ENCODE measurements around the gene SLC16A6. TPM values are rescaled to one million over a fixed set of nuclear protein-coding genes. Genes with fewer than 3 reads are reported as not detected.
"Not testable (repeated sequence)": the region's sequence is repeated elsewhere in the genome, so short reads cannot be mapped to it uniquely, and the experiment has no call there.

The SLC16A6 gene
- total RNA-seq, 1 experiment from 2014 or later = 4.8 TPM

DNA sequence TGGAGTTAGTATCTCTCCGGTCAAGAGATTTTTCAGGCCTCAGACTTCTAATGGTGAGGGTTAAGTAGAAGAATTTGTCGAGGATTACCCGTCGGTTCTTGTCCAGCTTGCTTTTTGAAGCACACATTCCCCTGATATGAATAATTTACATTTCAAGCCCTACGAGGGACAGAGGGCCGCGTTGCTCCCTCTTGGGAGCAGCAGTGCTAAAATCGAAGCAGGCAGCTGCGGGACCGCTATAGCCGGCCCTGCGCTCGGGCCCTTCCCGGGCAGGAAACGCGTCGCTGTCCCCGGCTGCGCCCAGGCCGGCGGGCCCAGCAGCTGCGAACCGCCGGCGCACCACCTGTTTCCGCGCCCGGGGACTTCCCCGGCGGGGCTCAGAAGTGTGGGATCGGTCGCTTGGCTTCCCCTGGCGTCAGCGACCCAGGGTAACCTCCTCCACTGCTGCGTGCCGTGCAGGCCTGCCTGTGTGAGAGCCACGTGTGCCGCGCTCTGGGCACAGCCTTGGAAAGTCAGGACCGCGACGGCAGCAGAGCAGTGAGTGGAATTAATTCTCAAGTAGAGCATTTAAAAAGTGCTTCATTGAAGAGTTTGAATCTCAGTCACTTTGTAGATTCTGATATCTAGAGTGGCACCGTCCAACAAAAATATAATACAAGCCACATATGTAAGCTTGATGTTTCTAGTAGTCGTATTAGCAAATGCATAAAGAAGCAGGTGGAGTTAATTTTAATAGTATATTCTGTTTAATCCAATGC, 31.9 kb downstream of the SLC16A6 start:
- Histone ChIP-seq H3K27ac (ENCODE audit: low read depth, low read length) (peak overlapping the region; percentile 34), H3K36me3 (ENCODE audit: control insufficient read depth in 1 of 2, insufficient read depth in 2 of 2, low read length in 2 of 2) (peaks cover 15 to 16% of the 10 kb centered on the region in 2 experiments), H3K4me2 (ENCODE audit: low read length) (peak overlapping the region; percentile 70), H2AFZ (ENCODE audit: low read depth, low read length, poor library complexity, severe bottlenecking) (peak overlapping the region; percentile 62), H3K4me3 (replicated peaks in 1 of 2; ENCODE audit: low read depth in 1 of 2, low read length in 2 of 2) (peak overlapping the region; percentile 18 to 38), H3K4me1 (ENCODE audit: control insufficient read depth in 1 of 2, insufficient read depth in 2 of 2, low read length in 2 of 2) (peaks cover 5 to 33% of the 10 kb centered on the region in 2 experiments; a peak in 3 of 4 replicates), H3K9ac (ENCODE audit: low read length) (peak overlapping the region; percentile 60)
- DNase-seq (ENCODE audit: low read depth, low spot score); RAD21 ChIA-PET (ENCODE audit: low non-redundant PET in 1 of 2, low total read pairs in 2 of 2, uncharacterized antibody in 2 of 2, unreplicated experiment in 2 of 2); BruUV-seq (replicated peaks); H4K20me1 ChIP-seq (ENCODE audit: insufficient read depth); H3K9me2 ChIP-seq (ENCODE audit: insufficient read depth); H3K79me2 ChIP-seq (ENCODE audit: insufficient read depth, low read length); H3K9me3 ChIP-seq (ENCODE audit: control insufficient read depth in 1 of 2, insufficient read depth in 1 of 2, low read depth in 1 of 2, low read length in 2 of 2); intact Hi-C loops (cut with micrococcal nuclease); H3K27me3 ChIP-seq (ENCODE audit: insufficient read depth, low read length): not testable (repeated sequence)
- POLR2A ChIA-PET = interaction anchor here (1.8 kb wide), 1 partner anchor 12 kb away, joined by 6 read pairs; the partner anchor contains the start of gene AMZ2
- ATAC-seq = peak; percentile 84
- CTCF ChIA-PET = interaction anchor here (8.9 kb wide), 1 partner anchor 175 kb away, joined by 79 read pairs; no protein-coding TSS in a partner anchor
- peak; percentile 95 for TF ChIP-seq ZFX (IDR thresholded peaks at IDR 0.05)
- TF ChIP-seq POLR2AphosphoS5 (IDR thresholded peaks at IDR 0.05; ENCODE audit: low read depth, low read length) = peak; percentile 48
- peak; percentile 89 for TF ChIP-seq MAX (IDR thresholded peaks at IDR 0.05)

- H3K4me1 ChIP-seq (ENCODE audit: control insufficient read depth in 1 of 2, insufficient read depth in 2 of 2, low read length in 2 of 2) = peaks cover 5 to 25% of the 10 kb centered on the region in 2 experiments; a peak in 3 of 4 replicates
- intact Hi-C loops (cut with micrococcal nuclease) = no loop called here
- CTCF ChIA-PET = no interaction called here
- H3K79me2 ChIP-seq (ENCODE audit: insufficient read depth, low read length) = no peaks in the 10 kb centered on the region
- no peak overlapping the region for H3K4me3 ChIP-seq (replicated peaks in 1 of 2; ENCODE audit: low read depth in 1 of 2, low read length in 2 of 2)
- no peak overlapping the region for H3K4me2 ChIP-seq (ENCODE audit: low read length)
- H3K9me2 ChIP-seq (ENCODE audit: insufficient read depth) = no peaks in the 10 kb centered on the region
- RAD21 ChIA-PET (ENCODE audit: low non-redundant PET in 1 of 2, low total read pairs in 2 of 2, uncharacterized antibody in 2 of 2, unreplicated experiment in 2 of 2) = no interaction called here
- H4K20me1 ChIP-seq (ENCODE audit: insufficient read depth) = no peaks in the 10 kb centered on the region
- H3K27me3 ChIP-seq (ENCODE audit: insufficient read depth, low read length) = no peaks in the 10 kb centered on the region
- no peak overlapping the region for H3K27ac ChIP-seq (ENCODE audit: low read depth, low read length)
- no peak overlapping the region for H3K9ac ChIP-seq (ENCODE audit: low read length)
- H3K36me3 ChIP-seq (ENCODE audit: control insufficient read depth in 1 of 2, insufficient read depth in 2 of 2, low read length in 2 of 2) = peaks cover 16 to 20% of the 10 kb centered on the region in 2 experiments
- ATAC-seq = no peak
- no peak for TF ChIP-seq POLR2A (IDR thresholded peaks at IDR 0.05; ENCODE audit: borderline replicate concordance, extremely low read depth, insufficient read depth, insufficient read length)
- no peak for TF ChIP-seq SIN3A (IDR thresholded peaks at IDR 0.05; ENCODE audit: low read depth)
- no peak for TF ChIP-seq CEBPB (IDR thresholded peaks at IDR 0.05; ENCODE audit: low read depth)
- no peak for TF ChIP-seq POLR2AphosphoS5 (IDR thresholded peaks at IDR 0.05; ENCODE audit: low read depth, low read length)
- no peak for TF ChIP-seq TCF7L2 (IDR thresholded peaks at IDR 0.05; ENCODE audit: borderline replicate concordance, extremely low read depth, insufficient read depth, insufficient read length)
- TF ChIP-seq CTCF (IDR thresholded peaks at IDR 0.05 in 2 of 3, conservative IDR thresholded peaks at IDR 0.05 in 1 of 3; ENCODE audit: borderline replicate concordance in 1 of 3, insufficient read depth in 1 of 3, low read depth in 2 of 3, low read length in 2 of 3) = no peak
- TF ChIP-seq JUND (IDR thresholded peaks at IDR 0.05) = no peak
- TF ChIP-seq, protein P1, sequence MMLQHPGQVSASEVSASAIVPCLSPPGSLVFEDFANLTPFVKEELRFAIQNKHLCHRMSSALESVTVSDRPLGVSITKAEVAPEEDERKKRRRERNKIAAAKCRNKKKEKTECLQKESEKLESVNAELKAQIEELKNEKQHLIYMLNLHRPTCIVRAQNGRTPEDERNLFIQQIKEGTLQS (IDR thresholded peaks at IDR 0.05) = no peak
- TF ChIP-seq YY1 (IDR thresholded peaks at IDR 0.05; ENCODE audit: extremely low read depth, insufficient replicate concordance, low read depth, low read length) = no peak
- no peak for DNase-seq (ENCODE audit: low read depth, low spot score)
- no peak overlapping the region for H2AFZ ChIP-seq (ENCODE audit: low read depth, low read length, poor library complexity, severe bottlenecking)
- no TSS peak for BruUV-seq (replicated peaks)
- H3K9me3 ChIP-seq (ENCODE audit: control insufficient read depth in 1 of 2, insufficient read depth in 1 of 2, low read depth in 1 of 2, low read length in 2 of 2) = no peaks in the 10 kb centered on the region
- POLR2A ChIA-PET = interaction anchor here (0.9 kb wide), 2 partner anchors 10 to 200 kb away, joined by 3 to 4 read pairs; partner anchors contain the start of gene AMZ2
Observed at GRCh38 chr17:68257934-68258333, 33.0 kb downstream of the SLC16A6 start.
